ENCODE data around the gene ADARB1.

DNA sequence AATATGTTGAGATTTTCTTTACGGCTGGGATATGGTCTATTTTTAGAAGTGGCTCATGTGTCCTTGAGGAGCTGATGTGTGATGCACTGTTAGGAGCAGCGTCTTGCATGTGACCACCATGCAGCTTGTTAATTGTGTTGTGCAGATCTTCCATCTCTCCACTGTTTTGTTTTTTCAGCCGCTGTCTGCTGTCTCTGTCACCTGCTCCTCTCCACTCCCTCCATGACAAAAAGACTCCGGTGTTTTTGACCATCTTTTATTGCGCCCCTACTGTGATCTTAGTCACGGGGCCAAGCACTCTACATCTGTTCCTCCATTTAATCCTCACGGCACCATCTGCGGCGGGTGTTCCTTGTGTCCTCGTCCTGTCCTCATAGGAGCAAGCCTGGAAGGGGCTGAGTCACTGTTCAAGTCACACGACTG, 51.8 kb downstream of the ADARB1 start:
- TF ChIP-seq EZH2 (IDR thresholded peaks at IDR 0.05; ENCODE audit: insufficient read depth, low read length), result no peak
- TF ChIP-seq, protein P1, sequence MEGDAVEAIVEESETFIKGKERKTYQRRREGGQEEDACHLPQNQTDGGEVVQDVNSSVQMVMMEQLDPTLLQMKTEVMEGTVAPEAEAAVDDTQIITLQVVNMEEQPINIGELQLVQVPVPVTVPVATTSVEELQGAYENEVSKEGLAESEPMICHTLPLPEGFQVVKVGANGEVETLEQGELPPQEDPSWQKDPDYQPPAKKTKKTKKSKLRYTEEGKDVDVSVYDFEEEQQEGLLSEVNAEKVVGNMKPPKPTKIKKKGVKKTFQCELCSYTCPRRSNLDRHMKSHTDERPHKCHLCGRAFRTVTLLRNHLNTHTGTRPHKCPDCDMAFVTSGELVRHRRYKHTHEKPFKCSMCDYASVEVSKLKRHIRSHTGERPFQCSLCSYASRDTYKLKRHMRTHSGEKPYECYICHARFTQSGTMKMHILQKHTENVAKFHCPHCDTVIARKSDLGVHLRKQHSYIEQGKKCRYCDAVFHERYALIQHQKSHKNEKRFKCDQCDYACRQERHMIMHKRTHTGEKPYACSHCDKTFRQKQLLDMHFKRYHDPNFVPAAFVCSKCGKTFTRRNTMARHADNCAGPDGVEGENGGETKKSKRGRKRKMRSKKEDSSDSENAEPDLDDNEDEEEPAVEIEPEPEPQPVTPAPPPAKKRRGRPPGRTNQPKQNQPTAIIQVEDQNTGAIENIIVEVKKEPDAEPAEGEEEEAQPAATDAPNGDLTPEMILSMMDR (IDR thresholded peaks at IDR 0.05; ENCODE audit: insufficient read depth, low read depth, low read length), result no peak

Data from astrocyte (in vitro differentiated cells and primary cell).